WERI-Rb-1 (cell line): ENCODE data around the gene TGFBI.

Source experiments
- DNase-seq: peaks from one replicate; pipeline ENCODE4 v3.0.0-alpha.2; 2020
- H3K27ac ChIP-seq: fragments of 250-450 bp; sonication (Bioruptor Pico); 2 replicates; pipeline ENCODE4 v1.5.1; 2020; ENCODE audit warnings: mild to moderate bottlenecking, moderate library complexity
- H3K27me3 ChIP-seq: fragments of 250-450 bp; sonication (Bioruptor Pico); 2 replicates; pipeline ENCODE4 v1.5.1; 2021; ENCODE audit warnings: mild to moderate bottlenecking, low read depth, moderate library complexity; ENCODE audit not compliant: insufficient read depth, severe bottlenecking
- H3K36me3 ChIP-seq: fragments of 250-450 bp; sonication (Bioruptor Pico); 2 replicates; pipeline ENCODE4 v1.5.1; 2020; ENCODE audit warnings: mild to moderate bottlenecking, moderate library complexity
- H3K4me3 ChIP-seq: 2 replicates; pipeline ENCODE4 v1.5.1; 2011; ENCODE audit warnings: low read depth, mild to moderate bottlenecking, control low read depth, low read length
- H3K9me3 ChIP-seq: fragments of 250-450 bp; sonication (Bioruptor Pico); 2 replicates; pipeline ENCODE4 v1.5.1; 2021; ENCODE audit warnings: mild to moderate bottlenecking, moderate library complexity; ENCODE audit not compliant: severe bottlenecking
- CTCF ChIP-seq: IDR thresholded peaks from 2 replicates; pipeline ENCODE4 v1.5.1; 2011; ENCODE audit warnings: low read depth, mild to moderate bottlenecking, control low read depth, inconsistent platforms, low read length

Gene TGFBI

GRCh38 chr5:135999406-136000139 is 29.2 kb upstream of the TGFBI start:
- no peak overlapping the region for H3K4me3 ChIP-seq
- H3K27me3 ChIP-seq, result no peaks in the 10 kb centered on the region
- H3K36me3 ChIP-seq, result no peaks in the 10 kb centered on the region
- DNase-seq, result no peak
- no peaks in the 10 kb centered on the region for H3K9me3 ChIP-seq
- no peak overlapping the region for H3K27ac ChIP-seq
- no peak for TF ChIP-seq CTCF

GRCh38 chr5:136000147-136000546 is 28.6 kb upstream of the TGFBI start:
- no peak for DNase-seq
- no peak overlapping the region for H3K4me3 ChIP-seq
- no peaks in the 10 kb centered on the region for H3K36me3 ChIP-seq
- H3K27me3 ChIP-seq, result no peaks in the 10 kb centered on the region
- H3K9me3 ChIP-seq, result no peaks in the 10 kb centered on the region
- no peak overlapping the region for H3K27ac ChIP-seq
- TF ChIP-seq CTCF, result no peak

GRCh38 chr5:136000932-136001331 is 27.9 kb upstream of the TGFBI start:
- Histone ChIP-seq H3K36me3 (no peaks in the 10 kb centered on the region), H3K9me3 (no peaks in the 10 kb centered on the region), H3K27me3 (no peaks in the 10 kb centered on the region), H3K4me3 (no peak overlapping the region), H3K27ac (no peak overlapping the region)
- TF ChIP-seq CTCF, result no peak
- DNase-seq, result no peak

- Histone ChIP-seq H3K9me3 (no peaks in the 10 kb centered on the region), H3K36me3 (no peaks in the 10 kb centered on the region), H3K4me3 (no peak overlapping the region), H3K27me3 (no peaks in the 10 kb centered on the region), H3K27ac (no peak overlapping the region)
- no peak for TF ChIP-seq CTCF
- no peak for DNase-seq
Observed at GRCh38 chr5:136001466-136001981, 27.3 kb upstream of the TGFBI start.

GRCh38 chr5:136004436-136004835 is 24.4 kb upstream of the TGFBI start:
- H3K27ac ChIP-seq, result no peak overlapping the region
- no peak overlapping the region for H3K4me3 ChIP-seq
- no peaks in the 10 kb centered on the region for H3K9me3 ChIP-seq
- DNase-seq, result no peak
- H3K27me3 ChIP-seq, result no peaks in the 10 kb centered on the region
- no peaks in the 10 kb centered on the region for H3K36me3 ChIP-seq
- no peak for TF ChIP-seq CTCF

GRCh38 chr5:136005476-136005875 is 23.3 kb upstream of the TGFBI start:
- DNase-seq, result no peak
- Histone ChIP-seq H3K27ac (no peak overlapping the region), H3K4me3 (no peak overlapping the region), H3K36me3 (no peaks in the 10 kb centered on the region), H3K27me3 (no peaks in the 10 kb centered on the region), H3K9me3 (no peaks in the 10 kb centered on the region)
- TF ChIP-seq CTCF, result no peak
